NCI-H1436 treated with DMSO at 0.1 percent for 48 hours (cell line): ENCODE measurements around the gene PXN.
"Not testable (repeated sequence)": the region's sequence is repeated elsewhere in the genome, so short reads cannot be mapped to it uniquely, and the experiment has no call there.

Experiments used
- DNase-seq: peaks from one replicate; lab custom pipeline; 2025; lab: John Stamatoyannopoulos, UW

Gene PXN

DNA sequence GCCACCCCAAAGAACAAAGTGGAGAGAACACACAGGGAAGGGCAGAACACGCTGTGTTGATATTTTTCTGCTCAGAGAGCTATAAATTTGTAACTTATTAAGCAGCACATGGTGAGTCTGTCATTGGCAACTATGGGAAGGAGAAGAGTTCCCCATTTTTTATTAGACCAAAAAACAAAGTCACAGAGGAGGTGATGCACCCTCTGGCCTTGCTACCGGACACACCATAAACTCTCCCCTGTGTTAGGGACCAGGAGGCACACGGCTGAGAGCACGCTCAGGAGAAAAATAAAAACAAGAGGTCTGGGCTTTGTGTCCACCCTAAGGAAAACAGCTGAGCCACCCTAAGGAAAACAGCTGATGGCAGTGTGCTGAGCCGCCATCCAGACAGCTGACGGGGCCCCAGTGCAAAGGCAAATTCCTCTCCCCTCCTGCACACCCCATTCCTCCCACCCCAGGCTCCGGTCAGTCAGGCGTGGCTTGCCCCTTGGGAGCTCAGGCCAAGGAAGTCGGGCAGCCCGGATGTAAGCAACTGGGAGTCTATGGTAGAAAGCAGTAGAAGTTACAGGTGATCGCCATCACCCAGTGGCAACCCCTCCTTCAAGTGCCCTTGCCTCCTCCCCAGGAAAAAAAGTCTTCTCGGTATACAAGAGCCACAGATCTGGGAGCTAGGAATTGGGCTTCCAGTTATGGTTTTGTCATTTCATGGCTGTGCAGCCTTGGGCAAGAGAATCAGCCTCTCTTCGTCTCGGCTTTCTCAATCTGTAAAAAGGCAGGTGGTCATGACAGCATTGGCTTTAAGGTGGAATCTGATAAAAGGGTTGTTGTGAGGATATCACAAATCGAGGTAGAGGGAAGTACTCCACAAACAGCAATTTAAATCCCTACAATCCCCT lies 2.4 kb downstream of the PXN start:
- no peak for DNase-seq

- DNase-seq = no peak
These were observed 3.3 kb downstream of the PXN start for GRCh38 chr12:120261951-120262851.

- no peak for DNase-seq
These were observed 4.9 kb downstream of the PXN start for GRCh38 chr12:120260607-120261006.

- DNase-seq = no peak
These were observed 5.9 kb downstream of the PXN start for GRCh38 chr12:120259418-120260202.

GRCh38 chr12:120258323-120258896 lies 7.1 kb downstream of the PXN start:
- no peak for DNase-seq

DNA sequence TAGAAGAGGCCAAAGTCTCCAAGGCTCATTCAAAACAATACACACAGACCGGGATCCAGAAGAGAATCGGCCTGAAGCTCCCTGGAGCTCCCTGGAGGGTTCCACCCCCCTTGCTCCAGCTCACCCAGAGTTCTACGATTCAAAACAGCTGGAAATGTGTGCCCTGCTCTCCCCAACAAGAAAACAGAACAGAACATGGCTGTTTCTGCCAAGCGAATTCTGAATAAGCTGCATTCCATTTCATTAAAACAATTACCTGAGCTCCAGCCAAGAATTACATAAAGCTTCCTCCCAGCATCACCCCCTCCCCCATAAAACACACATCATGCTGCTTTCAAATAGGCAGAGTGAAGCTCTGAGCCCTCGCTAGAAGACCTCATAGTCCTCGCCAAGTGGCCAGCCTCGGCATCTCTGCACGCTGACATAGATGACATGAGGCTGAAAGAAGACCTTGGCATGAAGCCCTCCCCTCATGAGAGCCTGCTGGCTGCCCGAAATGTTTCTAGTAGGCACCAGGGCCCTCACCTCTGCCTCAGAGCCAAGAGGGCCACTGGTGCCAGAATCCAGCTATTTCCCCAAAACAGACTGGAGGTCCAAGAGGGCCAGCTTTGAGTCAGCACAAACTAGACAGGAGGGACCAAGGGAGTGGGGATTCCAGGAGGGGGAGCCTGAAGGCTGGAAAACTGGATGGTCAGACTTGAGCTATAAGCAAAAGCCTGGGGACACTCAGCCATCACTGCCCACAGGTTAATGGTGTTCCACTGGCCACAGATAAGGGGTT lies 8.3 kb downstream of the PXN start:
- DNase-seq = no peak

DNA sequence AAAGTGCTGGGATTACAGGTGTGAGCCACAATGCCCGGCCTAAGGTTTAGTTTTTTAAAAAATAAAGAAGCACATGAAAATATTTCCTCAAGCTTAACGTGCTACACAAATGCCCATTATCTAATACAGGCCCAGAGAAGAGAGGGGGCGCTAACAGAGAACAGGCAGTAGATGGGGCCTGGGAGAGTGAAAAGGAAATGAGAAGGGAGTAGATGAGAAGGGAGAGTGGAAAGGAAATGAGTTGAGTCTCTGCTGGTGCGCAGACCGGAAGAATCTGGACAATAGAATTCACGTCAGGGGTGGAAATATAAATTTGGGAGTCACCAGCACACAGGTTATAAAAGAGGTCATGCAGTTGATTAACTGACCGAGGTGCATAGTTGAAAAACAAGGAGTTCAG lies 10.7 kb downstream of the PXN start:
- DNase-seq = no peak

- DNase-seq = not testable (repeated sequence)
These were observed 12.2 kb downstream of the PXN start for GRCh38 chr12:120253313-120253712.

GRCh38 chr12:120252071-120252906 lies 13.2 kb downstream of the PXN start:
- no peak for DNase-seq

GRCh38 chr12:120251364-120252070 lies 14.0 kb downstream of the PXN start:
- not testable (repeated sequence) for DNase-seq

DNA sequence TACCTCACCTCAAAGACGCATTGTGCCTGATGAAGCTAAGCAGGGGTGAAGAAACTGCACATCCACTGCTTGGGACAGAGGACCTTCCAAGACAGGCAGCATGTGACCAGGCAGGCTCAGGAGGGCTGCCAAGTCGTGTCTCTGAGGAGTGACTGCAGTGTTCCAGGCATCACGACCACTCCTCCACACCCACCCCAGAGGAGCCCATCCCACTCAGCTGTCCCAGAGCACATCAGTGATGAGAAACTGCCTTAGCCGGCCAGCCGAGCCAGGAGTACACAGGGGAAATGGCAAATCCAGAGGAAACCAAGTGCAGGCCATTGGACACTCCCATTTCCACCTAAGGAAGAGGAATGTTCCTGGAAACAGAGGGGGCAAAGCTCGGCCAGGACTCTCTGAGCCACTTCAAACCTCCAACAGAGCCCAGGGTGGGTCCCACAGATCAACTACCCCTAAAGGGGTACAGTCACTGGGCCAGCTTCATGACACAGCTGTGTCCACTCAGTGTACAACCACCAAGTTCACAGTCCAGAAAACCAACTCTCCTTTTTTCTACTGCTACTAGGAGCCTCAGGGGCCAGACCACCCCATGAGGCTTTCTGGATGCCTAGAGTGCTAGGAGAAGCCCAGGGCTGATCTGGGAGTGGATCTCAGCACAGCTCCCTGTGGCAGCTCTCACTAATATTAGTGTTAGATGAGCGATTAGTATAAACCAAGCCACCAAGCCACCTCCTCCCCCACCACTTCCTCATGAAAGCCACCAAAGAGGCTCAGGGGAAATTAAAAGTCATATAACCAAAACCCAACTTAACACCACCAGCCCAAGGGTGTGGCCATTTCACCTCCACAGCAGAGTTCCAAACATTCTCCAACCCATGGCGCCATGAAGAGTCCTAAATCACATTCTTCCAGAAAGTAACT lies 15.4 kb downstream of the PXN start:
- DNase-seq = no peak

- DNase-seq = no peak
These were observed 16.2 kb downstream of the PXN start for GRCh38 chr12:120249266-120249874.

DNA sequence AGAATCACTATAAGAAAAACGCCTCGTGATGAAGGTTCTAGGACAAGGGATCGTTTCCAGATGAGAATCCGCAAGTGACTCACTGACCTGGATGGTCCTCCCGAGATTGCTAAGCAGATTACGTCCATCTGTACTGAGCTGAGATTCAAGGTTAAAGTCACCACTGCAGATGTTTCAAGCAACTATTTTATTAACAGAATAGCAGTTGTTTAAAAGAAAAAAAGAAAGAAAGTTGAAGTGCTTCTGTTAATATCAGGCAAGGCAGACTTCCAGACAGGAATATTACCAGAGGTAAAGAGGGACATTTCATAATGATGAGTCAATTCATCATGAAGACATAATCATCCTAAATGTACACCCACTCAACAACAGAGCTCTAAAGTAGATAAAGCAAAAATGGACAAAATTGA lies 17.9 kb downstream of the PXN start:
- no peak for DNase-seq

DNA sequence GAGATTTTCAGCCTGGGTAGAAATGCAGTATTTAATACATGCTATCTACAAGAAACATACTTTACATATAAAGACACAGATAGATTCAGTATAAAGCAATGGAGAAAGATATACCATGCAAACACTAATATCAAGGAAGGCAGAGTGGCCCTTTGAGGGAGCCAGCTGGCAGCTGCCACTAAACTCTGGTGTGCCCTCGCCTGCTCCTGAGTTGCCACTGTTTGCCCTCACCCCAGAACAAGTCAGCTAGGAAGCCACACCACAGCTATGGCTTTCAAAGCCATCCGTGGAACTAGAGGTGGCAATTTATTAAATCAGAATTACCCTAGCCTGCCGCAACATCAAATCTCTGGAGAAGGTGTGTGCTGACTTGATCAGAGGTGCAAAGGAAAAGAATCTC lies 18.3 kb downstream of the PXN start:
- no peak for DNase-seq

DNA sequence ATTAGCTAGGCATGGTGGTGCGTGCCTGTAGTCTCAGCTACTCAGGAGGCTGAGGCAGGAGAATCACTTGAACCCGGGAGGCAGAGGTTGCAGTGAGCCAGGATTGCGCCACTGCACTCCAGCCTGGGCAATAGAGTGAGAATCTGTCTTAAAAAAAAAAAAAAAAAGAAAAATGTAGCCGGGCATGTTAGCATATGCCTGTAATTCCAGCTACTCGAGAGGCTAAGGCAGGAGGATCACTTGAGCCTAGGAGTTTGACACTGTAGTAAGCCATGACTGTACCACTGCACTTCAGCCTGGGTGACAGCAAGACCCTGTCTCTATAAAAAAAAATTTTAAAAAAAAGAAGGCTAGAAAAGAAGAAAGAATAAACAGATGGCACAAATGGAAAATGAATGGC lies 18.8 kb downstream of the PXN start:
- DNase-seq = not testable (repeated sequence)

DNA sequence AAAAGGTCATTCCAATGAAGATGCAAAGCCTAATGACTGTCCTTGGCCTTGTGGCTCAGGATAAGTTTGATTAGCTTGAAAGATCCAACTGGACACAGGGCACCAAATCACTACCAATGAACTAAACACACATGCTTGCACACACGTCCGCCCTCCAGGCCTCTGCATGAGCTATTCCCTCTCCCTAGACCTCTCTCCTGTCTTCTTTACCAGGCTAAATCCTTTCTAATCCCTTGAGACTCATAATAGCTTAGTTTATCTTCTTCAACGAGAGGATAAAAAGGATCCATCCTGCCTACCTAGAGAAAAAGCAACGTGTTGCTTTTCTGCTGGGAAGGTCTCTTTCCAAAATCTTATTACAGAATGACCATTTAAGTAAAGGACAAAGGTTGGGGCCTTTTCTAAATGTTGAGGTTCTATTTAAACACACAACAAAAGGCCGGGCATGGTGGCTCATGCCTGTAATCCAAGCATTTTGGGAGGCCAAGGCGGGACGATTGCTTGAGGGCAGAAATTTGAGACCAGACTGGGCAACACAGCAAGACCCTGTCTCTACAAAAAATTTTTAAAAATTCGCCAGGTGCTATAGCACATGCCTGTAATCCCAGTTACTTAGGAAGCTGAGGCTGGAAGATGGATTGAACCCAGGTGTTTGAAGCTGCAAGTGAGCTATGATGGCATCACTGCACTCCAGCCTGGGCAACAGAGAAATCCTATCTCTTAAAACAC lies 22.4 kb downstream of the PXN start:
- DNase-seq = no peak

- no peak for DNase-seq
These were observed 23.2 kb downstream of the PXN start for GRCh38 chr12:120242275-120242799.
